ENCODE results near the gene SMIM43. TPM values are rescaled to one million over a fixed set of nuclear protein-coding genes. Genes with fewer than 3 reads are reported as not detected.

SMIM43 gene
- total RNA-seq, 2 donors from 2014 or later: 0.21 TPM; not detected in 1

DNA sequence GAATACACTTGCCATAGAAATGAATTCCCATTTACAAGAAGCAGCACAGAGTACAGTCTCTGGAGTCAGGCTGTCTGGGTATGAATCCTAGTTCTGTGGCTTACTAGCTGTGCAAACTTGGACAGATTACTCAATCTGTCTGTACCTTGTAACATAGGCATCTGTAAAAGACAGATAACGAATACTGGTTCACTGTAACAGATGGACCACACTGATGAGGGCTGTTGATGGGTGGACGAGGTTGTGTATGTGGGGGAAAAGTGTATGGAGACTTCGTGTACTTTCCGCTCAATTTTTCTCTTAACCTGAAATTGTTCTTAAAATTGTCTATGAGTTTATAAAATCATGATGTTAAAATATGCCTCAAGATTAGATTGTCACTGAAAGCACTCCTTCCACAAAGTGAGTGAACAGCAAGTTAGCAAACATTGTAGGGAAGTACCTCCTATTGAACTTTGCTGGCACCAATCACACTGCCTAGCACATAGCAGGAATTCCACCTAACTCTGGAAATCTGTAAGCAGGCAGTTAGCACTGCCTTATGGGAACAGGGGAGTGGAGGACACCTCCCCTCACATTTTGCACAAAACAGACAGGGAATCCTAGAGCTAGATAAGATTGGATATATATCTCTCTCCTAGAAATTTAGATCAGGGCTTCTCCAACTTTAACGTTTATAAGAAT lies 29.7 kb upstream of the SMIM43 start:
- no peak overlapping the region for H3K4me3 ChIP-seq
- intact Hi-C loops (cut with DNase I): loop anchor here (10.0 kb wide), 1 partner anchor 90 kb away; no protein-coding TSS in a partner anchor
- TF ChIP-seq, protein P1, sequence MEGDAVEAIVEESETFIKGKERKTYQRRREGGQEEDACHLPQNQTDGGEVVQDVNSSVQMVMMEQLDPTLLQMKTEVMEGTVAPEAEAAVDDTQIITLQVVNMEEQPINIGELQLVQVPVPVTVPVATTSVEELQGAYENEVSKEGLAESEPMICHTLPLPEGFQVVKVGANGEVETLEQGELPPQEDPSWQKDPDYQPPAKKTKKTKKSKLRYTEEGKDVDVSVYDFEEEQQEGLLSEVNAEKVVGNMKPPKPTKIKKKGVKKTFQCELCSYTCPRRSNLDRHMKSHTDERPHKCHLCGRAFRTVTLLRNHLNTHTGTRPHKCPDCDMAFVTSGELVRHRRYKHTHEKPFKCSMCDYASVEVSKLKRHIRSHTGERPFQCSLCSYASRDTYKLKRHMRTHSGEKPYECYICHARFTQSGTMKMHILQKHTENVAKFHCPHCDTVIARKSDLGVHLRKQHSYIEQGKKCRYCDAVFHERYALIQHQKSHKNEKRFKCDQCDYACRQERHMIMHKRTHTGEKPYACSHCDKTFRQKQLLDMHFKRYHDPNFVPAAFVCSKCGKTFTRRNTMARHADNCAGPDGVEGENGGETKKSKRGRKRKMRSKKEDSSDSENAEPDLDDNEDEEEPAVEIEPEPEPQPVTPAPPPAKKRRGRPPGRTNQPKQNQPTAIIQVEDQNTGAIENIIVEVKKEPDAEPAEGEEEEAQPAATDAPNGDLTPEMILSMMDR (IDR thresholded peaks at IDR 0.05): no peak
- no peaks in the 10 kb centered on the region for H3K4me1 ChIP-seq
- DNase-seq: no peak
- H3K27ac ChIP-seq: no peak overlapping the region
- no peaks in the 10 kb centered on the region for H3K27me3 ChIP-seq
- H3K9me3 ChIP-seq: no peaks in the 10 kb centered on the region
- H3K9ac ChIP-seq (ENCODE audit: low read depth in 2 of 2, low read length in 2 of 2): no peak overlapping the region
- no peaks in the 10 kb centered on the region for H3K36me3 ChIP-seq

DNA sequence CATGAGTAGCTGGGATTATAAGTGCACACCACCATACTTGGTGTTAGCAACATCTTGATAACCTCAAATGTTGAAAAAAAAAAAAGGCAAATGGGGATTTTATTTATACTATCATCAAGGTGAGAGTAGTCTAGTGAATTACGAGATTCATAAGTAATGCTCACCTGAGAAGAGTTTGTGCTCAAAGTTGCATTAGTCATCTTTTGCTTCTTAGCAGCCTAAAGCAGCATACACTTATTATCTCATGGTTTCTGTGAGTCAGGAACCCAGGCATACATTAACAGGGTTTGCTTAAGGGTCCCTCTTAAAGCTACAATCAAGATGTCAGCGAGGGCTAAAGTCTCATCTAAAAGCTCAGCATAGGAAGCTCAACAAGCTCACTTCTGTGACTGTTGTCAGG lies 28.0 kb upstream of the SMIM43 start:
- H3K27ac ChIP-seq: no peak overlapping the region
- TF ChIP-seq, protein P1 (IDR thresholded peaks at IDR 0.05): no peak
- no peak for DNase-seq
- no peaks in the 10 kb centered on the region for H3K27me3 ChIP-seq
- H3K9me3 ChIP-seq: no peaks in the 10 kb centered on the region
- H3K4me3 ChIP-seq: no peak overlapping the region
- H3K4me1 ChIP-seq: no peaks in the 10 kb centered on the region
- no peaks in the 10 kb centered on the region for H3K36me3 ChIP-seq
- H3K9ac ChIP-seq (ENCODE audit: low read depth in 2 of 2, low read length in 2 of 2): no peak overlapping the region
- intact Hi-C loops (cut with DNase I): loop anchor here (10.0 kb wide), 1 partner anchor 88 kb away; no protein-coding TSS in a partner anchor

DNA sequence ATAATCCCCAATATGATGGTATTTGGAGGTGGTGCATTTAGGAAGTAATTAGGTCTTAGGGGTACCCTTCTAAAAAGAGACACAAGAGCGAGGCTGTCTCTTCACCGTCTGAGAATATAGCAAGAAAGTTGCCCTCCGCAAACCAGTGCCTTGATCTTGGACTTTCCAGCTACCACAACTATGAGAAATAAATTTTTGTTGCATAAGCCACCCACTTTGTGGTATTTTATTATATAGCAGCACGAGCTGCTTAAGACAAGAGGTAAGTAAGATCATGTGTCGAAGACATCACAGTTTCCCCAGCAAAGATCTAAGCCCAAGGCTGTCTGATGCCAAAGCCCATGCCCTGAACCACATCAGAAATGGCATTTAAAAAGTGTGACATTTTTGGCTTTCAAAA lies 26.5 kb upstream of the SMIM43 start:
- Histone ChIP-seq H3K4me1 (no peaks in the 10 kb centered on the region), H3K27me3 (no peaks in the 10 kb centered on the region), H3K4me3 (no peak overlapping the region), H3K9me3 (no peaks in the 10 kb centered on the region), H3K36me3 (no peaks in the 10 kb centered on the region), H3K27ac (no peak overlapping the region), H3K9ac (ENCODE audit: low read depth in 2 of 2, low read length in 2 of 2) (no peak overlapping the region)
- no peak for DNase-seq
- TF ChIP-seq, protein P1 (IDR thresholded peaks at IDR 0.05): no peak
- intact Hi-C loops (cut with DNase I): loop anchor here (10.0 kb wide), 1 partner anchor 87 kb away; no protein-coding TSS in a partner anchor

DNA sequence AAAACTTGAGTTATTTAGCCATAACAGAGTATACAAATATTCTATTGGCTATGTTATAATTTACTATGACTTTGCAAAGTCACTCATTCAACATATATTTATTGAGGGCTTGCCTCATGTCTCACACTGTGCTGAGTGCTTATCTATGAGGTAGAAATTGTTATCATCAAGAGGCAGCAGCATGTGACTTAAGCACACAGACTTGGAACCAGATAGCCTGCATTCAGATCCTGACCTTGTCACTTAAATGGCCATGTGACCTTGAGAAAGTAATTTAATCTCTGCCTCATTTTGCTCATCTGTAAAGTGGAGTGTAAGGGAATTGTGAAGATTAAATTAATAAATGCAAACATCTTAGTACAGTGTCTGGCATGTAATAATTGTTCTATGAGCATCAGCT lies 26.0 kb upstream of the SMIM43 start:
- DNase-seq: no peak
- no peak overlapping the region for H3K9ac ChIP-seq (ENCODE audit: low read depth in 2 of 2, low read length in 2 of 2)
- H3K9me3 ChIP-seq: no peaks in the 10 kb centered on the region
- no peaks in the 10 kb centered on the region for H3K4me1 ChIP-seq
- no peaks in the 10 kb centered on the region for H3K36me3 ChIP-seq
- H3K27me3 ChIP-seq: no peaks in the 10 kb centered on the region
- intact Hi-C loops (cut with DNase I): loop anchor here (10.0 kb wide), 1 partner anchor 86 kb away; no protein-coding TSS in a partner anchor
- no peak overlapping the region for H3K27ac ChIP-seq
- TF ChIP-seq, protein P1 (IDR thresholded peaks at IDR 0.05): no peak
- no peak overlapping the region for H3K4me3 ChIP-seq

DNA sequence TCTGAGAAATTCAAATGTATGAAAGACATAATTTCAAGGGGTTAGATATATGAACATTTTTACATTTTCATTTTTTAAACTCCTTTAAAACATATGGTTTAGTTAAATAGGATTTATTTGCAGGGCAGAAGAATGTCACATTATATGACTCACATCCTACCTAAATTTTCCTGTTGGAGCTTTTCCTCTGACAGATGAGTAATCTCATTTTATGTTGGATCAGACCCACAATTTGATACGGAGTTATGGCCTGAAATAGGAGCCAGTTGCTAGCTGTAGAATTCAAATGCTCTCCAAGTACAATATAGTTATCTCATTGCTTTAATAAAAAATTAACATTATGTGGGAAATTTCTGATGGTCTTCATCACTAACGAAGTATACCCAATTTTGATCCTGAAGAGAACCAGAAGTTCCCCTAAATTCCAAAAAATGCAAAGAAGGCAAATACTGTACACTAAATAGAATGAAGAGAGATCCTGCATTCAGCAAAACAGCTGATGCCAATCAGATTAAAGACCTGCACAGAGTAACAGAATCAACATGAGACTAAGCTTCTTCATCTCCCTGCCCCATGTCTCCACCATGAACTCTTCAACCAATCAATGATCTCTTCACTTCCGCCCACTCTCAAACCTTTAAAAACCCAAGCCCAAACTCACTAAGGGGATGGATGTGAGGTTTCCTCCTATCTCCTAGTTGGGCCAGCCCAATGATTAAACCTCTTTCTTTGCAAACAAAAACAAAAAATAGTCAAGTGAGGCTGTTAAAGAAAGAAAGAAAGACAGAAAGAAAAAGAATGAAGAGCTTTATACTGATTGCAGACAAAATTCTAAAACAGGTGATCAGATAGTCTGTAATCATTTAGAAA lies 25.2 kb upstream of the SMIM43 start:
- intact Hi-C loops (cut with DNase I): loop anchor here (10.0 kb wide), 1 partner anchor 85 kb away; no protein-coding TSS in a partner anchor

More for the DNA sequence above, 25.2 kb upstream of the SMIM43 start:
- DNase-seq: no peak
- no peaks in the 10 kb centered on the region for H3K4me1 ChIP-seq
- no peaks in the 10 kb centered on the region for H3K27me3 ChIP-seq
- H3K9me3 ChIP-seq: no peaks in the 10 kb centered on the region
- no peak overlapping the region for H3K9ac ChIP-seq (ENCODE audit: low read depth in 2 of 2, low read length in 2 of 2)
- TF ChIP-seq, protein P1 (IDR thresholded peaks at IDR 0.05): no peak
- H3K4me3 ChIP-seq: no peak overlapping the region
- no peak overlapping the region for H3K27ac ChIP-seq
- no peaks in the 10 kb centered on the region for H3K36me3 ChIP-seq
